OCI-LY3 (cell line): ENCODE data around the gene PDE4D.

Source experiments
- H2AFZ ChIP-seq: fragments of 200-600, 300-600 bp; shearing (Covaris generic); 2 replicates; pipeline ENCODE4 v1.6.0; 2014; ENCODE audit warnings: antibody characterized with exemption, low read depth, low read length
- H3K27ac ChIP-seq: fragments of 200-600, 300-600 bp; sonication (generic); 2 replicates; pipeline ENCODE4 v1.5.1; 2014; ENCODE audit warnings: mild to moderate bottlenecking, low read length, moderate library complexity, mixed read lengths
- H3K27me3 ChIP-seq: fragments of 200-600, 300-600 bp; sonication (generic); 2 replicates; pipeline ENCODE4 v1.6.1; 2014; ENCODE audit warnings: low read depth, low read length, mixed read lengths
- H3K36me3 ChIP-seq: fragments of 200-600, 300-600 bp; sonication (generic); replicated peaks from 2 replicates; pipeline ENCODE3; 2014; ENCODE audit warnings: low read depth, low read length, mixed read lengths
- H3K4me1 ChIP-seq: fragments of 300-600, 200-600 bp; sonication (generic); 2 replicates; pipeline ENCODE4 v1.6.1; 2014; ENCODE audit warnings: low read length, mixed read lengths
- H3K4me2 ChIP-seq: fragments of 200-600, 300-600 bp; sonication (generic); 2 replicates; pipeline ENCODE4 v1.6.1; 2014; ENCODE audit warnings: low read length, mixed read lengths
- H3K4me3 ChIP-seq: fragments of 300-600, 200-600 bp; sonication (generic); 2 replicates; pipeline ENCODE4 v1.5.1; 2014; ENCODE audit warnings: antibody characterized with exemption, mild to moderate bottlenecking, low read length, moderate library complexity
- H3K79me2 ChIP-seq: fragments of 300-600, 200-600 bp; shearing (Covaris generic); 2 replicates; pipeline ENCODE4 v1.6.1; 2014; ENCODE audit warnings: mild to moderate bottlenecking, low read length, mixed read lengths
- H3K9ac ChIP-seq: fragments of 300-600, 200-600 bp; shearing (Covaris generic); 2 replicates; pipeline ENCODE4 v1.6.0; 2014; ENCODE audit warnings: mild to moderate bottlenecking, low read length, moderate library complexity
- H3K9me3 ChIP-seq: fragments of 200-600, 300-600 bp; shearing (Covaris generic); 2 replicates; pipeline ENCODE4 v1.6.1; 2014; ENCODE audit warnings: low read length, mixed read lengths; ENCODE audit not compliant: insufficient read depth
- H4K20me1 ChIP-seq: fragments of 200-600, 300-600 bp; sonication (generic); 2 replicates; pipeline ENCODE4 v1.6.1; 2016; ENCODE audit warnings: low read length, mixed read lengths; ENCODE audit not compliant: insufficient read depth
- CTCF ChIP-seq: fragments of 200-600, 300-600 bp; sonication (generic); IDR thresholded peaks from 2 replicates; pipeline ENCODE4 v1.5.1; 2014; ENCODE audit warnings: antibody characterized with exemption, low read length, low read depth
- EZH2phosphoT487 ChIP-seq: fragments of 200-600 bp; shearing (Covaris generic); IDR thresholded peaks from 2 replicates; pipeline ENCODE4 v1.6.1; 2018; ENCODE audit warnings: antibody characterized with exemption, mixed run types, low read depth

PDE4D gene

GRCh38 chr5:58974083-58974482 lies 919.4 kb downstream of the PDE4D start:
- no peaks in the 10 kb centered on the region for H4K20me1 ChIP-seq
- H3K36me3 ChIP-seq, result no peaks in the 10 kb centered on the region
- no peak overlapping the region for H2AFZ ChIP-seq
- H3K79me2 ChIP-seq, result no peaks in the 10 kb centered on the region
- TF ChIP-seq EZH2phosphoT487 (no peak), CTCF (no peak)
- H3K4me2 ChIP-seq, result no peak overlapping the region
- H3K4me1 ChIP-seq, result no peaks in the 10 kb centered on the region
- H3K27me3 ChIP-seq, result no peaks in the 10 kb centered on the region
- H3K9ac ChIP-seq, result no peak overlapping the region
- H3K9me3 ChIP-seq, result no peaks in the 10 kb centered on the region
- no peak overlapping the region for H3K27ac ChIP-seq
- no peak overlapping the region for H3K4me3 ChIP-seq

- TF ChIP-seq EZH2phosphoT487 (no peak), CTCF (no peak)
- no peak overlapping the region for H3K4me2 ChIP-seq
- H3K9me3 ChIP-seq, result no peaks in the 10 kb centered on the region
- no peaks in the 10 kb centered on the region for H4K20me1 ChIP-seq
- no peak overlapping the region for H3K27ac ChIP-seq
- H3K27me3 ChIP-seq, result no peaks in the 10 kb centered on the region
- no peaks in the 10 kb centered on the region for H3K36me3 ChIP-seq
- H3K79me2 ChIP-seq, result no peaks in the 10 kb centered on the region
- H2AFZ ChIP-seq, result no peak overlapping the region
- H3K4me1 ChIP-seq, result no peaks in the 10 kb centered on the region
- no peak overlapping the region for H3K9ac ChIP-seq
- no peak overlapping the region for H3K4me3 ChIP-seq
Measured at GRCh38 chr5:58972301-58972700, 921.2 kb downstream of the PDE4D start.

GRCh38 chr5:58970766-58971165 lies 922.8 kb downstream of the PDE4D start:
- Histone ChIP-seq H3K27ac (no peak overlapping the region), H4K20me1 (no peaks in the 10 kb centered on the region), H3K79me2 (no peaks in the 10 kb centered on the region), H3K4me2 (no peak overlapping the region), H3K9me3 (no peaks in the 10 kb centered on the region), H3K4me3 (no peak overlapping the region), H3K9ac (no peak overlapping the region), H3K4me1 (no peaks in the 10 kb centered on the region), H3K27me3 (no peaks in the 10 kb centered on the region), H2AFZ (no peak overlapping the region), H3K36me3 (no peaks in the 10 kb centered on the region)
- TF ChIP-seq CTCF (no peak), EZH2phosphoT487 (no peak)

GRCh38 chr5:58969795-58970194 lies 923.7 kb downstream of the PDE4D start:
- Histone ChIP-seq H3K4me3 (no peak overlapping the region), H3K4me1 (no peaks in the 10 kb centered on the region), H3K27ac (no peak overlapping the region), H3K27me3 (no peaks in the 10 kb centered on the region), H3K9me3 (no peaks in the 10 kb centered on the region), H3K36me3 (no peaks in the 10 kb centered on the region), H3K9ac (no peak overlapping the region), H3K4me2 (no peak overlapping the region), H3K79me2 (no peaks in the 10 kb centered on the region), H2AFZ (no peak overlapping the region), H4K20me1 (no peaks in the 10 kb centered on the region)
- TF ChIP-seq CTCF (no peak), EZH2phosphoT487 (no peak)
